Measurements from ENCODE around the gene FECH.
"Not testable (repeated sequence)": the region's sequence is repeated elsewhere in the genome, so short reads cannot be mapped to it uniquely, and the experiment has no call there.

Gene FECH

DNA sequence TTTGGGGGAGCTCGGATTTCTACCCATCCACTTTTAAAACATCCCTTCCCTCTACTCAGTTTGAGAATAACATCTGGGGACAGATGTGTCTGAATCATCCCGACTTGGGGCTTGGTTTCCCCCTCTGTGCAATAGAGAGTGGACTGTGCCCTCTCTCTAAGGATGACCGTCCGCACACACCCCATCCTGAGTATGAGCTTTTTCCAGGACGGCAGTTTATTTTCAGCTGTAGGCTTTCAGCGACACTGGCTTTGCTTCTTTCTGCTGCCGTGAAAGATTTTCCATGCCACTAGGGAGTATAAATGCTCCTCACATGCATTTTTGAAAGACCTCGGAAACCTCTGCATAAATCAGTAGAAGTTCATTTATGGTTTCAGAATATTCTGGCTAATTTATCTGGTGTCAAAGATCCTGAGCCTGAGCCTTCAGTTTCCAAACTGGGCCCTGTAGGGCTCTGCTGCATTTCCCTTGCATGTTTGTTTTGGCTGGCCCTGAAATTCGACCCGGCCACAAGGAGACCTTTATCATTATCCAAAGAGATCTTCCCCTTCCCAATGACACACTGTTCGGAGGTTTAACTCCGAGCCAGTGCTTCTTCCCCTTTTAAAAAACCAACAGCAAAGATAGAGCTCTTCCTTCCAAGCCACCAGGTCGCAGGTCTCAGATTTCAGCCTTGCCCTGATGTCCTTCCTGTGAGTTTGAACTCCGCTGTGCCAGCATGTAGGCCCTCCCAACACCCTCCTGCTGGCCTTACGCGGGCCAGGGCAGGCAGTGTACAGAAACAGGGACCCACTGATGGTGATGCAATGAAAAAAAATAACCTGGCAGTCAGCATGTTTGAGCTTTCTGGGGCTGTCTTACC, 53.3 kb downstream of the FECH start:
- TF ChIP-seq, protein P1, sequence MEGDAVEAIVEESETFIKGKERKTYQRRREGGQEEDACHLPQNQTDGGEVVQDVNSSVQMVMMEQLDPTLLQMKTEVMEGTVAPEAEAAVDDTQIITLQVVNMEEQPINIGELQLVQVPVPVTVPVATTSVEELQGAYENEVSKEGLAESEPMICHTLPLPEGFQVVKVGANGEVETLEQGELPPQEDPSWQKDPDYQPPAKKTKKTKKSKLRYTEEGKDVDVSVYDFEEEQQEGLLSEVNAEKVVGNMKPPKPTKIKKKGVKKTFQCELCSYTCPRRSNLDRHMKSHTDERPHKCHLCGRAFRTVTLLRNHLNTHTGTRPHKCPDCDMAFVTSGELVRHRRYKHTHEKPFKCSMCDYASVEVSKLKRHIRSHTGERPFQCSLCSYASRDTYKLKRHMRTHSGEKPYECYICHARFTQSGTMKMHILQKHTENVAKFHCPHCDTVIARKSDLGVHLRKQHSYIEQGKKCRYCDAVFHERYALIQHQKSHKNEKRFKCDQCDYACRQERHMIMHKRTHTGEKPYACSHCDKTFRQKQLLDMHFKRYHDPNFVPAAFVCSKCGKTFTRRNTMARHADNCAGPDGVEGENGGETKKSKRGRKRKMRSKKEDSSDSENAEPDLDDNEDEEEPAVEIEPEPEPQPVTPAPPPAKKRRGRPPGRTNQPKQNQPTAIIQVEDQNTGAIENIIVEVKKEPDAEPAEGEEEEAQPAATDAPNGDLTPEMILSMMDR (conservative IDR thresholded peaks at IDR 0.05; ENCODE audit: low read length): no peak
- no peak for DNase-seq (ENCODE audit: low read depth)
- H3K4me3 ChIP-seq (ENCODE audit: low read length): no peak overlapping the region

DNA sequence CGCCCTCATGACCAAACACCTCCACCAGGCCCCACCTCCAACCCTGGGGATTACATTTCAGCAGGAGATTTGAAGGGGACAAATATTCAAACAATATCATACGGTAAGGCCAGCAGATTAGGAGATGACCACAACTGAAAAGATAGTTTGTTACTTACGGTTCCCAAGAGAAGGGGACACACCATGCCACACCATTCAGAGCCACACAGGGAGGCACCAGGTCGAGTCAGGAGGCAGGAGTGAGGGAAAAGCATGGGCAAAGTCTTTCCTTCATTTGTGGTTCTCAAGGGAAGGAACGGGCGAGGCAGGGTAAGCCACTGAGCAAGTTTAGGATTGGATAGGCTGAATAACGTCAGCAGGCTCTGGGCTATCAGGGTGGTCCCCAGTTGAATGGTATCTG, 57.4 kb downstream of the FECH start:
- TF ChIP-seq, protein P1 (conservative IDR thresholded peaks at IDR 0.05; ENCODE audit: low read length): no peak
- no peak overlapping the region for H3K4me3 ChIP-seq (ENCODE audit: low read length)
- DNase-seq (ENCODE audit: low read depth): no peak

DNA sequence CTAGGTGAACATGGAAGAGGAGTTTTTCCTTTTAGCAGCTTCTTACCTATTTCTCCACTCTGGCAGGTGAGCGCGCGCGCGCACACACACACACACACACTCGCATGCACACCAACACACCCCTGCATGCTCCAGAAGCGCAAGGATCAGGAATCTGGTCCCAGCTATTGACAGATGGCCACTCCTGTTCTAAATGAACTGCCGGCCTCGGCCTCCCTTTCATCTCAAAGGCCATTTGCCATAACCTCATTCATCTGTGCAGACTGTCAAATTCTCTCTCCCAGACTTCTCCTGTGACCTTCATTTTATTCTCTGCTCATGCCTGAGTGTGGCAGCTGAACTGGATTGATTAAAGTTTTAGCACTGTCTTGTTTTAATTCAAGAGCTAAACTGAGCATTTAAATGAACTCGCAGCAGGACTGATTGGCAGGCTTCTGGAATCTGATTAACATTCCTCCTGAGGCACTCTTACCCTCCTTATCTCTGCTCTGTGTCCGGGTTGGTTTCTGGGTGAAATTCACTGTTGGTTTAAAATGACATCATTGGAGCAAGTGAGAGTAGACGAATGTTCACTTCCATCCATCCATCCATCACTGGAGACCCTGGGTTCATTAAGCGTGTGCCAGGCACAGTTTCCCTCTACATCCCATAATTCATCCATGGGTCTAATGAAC, 58.8 kb downstream of the FECH start:
- no peak for DNase-seq (ENCODE audit: low read depth)
- TF ChIP-seq, protein P1 (conservative IDR thresholded peaks at IDR 0.05; ENCODE audit: low read length): no peak
- no peak overlapping the region for H3K4me3 ChIP-seq (ENCODE audit: low read length)

DNA sequence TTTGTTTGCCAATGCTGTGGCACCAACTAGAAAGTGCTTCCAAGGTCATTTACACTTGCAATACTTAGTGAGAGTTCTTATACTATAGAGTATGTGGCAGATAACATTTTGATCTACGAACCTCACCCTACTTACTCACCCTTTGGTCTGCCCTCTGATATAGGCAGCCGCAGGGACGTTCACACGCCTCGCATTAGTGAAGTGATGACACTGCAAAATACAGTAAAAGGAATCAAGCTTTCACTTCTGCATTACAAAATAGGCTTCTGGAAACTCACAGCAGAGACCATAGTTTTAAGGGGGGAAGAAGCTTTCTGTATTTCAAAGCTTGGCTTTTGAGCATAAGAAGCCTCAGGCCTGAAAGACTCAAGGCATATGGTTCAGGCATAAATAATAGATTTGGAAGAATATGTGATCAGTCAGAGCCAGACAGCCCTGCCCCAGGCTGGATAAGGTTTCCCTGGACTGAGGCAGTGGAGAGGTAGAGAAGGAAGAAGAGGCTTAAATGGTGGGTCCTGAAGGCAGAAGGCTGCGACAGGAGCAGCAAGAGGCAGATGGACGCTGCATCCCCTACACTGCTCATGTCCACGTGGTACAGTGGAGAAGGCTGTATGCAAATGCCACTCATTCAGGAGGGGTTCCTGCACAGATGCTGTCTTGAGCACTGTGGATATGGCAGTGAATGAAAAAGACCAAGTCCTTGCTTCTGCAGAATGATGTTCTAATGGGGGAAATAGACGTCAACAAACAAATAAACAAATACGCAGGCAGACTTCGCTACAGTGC, 63.1 kb downstream of the FECH start:
- H3K4me3 ChIP-seq (ENCODE audit: low read length): no peak overlapping the region
- no peak for DNase-seq (ENCODE audit: low read depth)
- TF ChIP-seq, protein P1 (conservative IDR thresholded peaks at IDR 0.05; ENCODE audit: low read length): no peak

DNA sequence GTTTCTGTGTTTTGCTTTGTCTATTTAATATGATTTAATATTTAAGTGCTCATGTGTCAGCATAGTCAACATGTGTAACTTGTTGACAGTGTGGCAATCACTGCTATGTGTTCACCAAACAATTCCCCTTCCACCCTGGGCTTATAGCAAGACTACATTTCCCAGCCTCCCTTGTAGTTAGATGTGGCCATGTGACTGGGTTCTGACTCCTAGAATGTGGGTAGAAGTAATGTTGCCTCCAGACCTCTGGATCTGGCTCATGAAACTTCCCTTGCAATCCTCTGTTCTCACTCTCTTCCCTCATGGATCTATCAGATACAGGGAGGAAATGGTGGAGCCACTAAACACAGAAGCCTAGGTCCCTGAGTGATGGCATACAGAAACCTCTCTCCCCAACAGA, 64.2 kb downstream of the FECH start:
- not testable (repeated sequence) for H3K4me3 ChIP-seq (ENCODE audit: low read length); DNase-seq (ENCODE audit: low read depth)

DNA sequence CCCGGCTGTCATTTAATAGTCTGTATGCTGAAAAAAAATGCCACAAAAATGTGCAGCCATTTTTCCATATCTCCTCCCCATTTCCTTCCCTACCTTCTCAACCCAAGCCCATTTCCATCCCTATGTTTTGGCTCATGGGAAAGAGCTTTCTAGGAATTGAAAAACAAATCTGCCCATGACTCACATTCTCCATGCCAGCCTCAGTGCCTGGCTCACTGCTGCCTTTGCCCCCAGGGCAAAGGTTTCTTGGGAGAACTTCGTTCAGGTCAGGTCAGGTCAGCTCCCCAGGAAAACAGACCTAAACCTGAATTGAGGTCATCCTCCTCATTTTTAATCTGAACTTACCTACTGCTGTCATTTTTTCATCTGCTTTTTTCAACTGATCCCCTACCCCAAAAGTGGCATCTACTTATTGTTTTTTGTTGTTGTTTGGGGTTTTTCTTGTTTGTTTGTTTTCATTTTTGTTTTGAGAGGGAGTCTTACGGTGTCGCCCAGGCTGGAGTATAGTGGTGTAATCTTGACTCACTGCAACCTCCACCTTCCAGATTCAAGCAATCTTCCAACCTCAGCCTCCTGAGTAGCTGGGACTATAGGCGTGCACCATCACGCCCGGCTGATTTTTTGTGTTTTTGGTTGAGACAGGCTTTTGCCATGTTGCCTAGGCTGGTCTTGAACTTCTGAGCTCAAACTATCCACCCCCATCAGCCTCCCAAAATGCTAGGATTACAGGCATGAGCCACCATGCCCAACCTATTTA, 66.7 kb downstream of the FECH start:
- no peak overlapping the region for H3K4me3 ChIP-seq (ENCODE audit: low read length)
- TF ChIP-seq, protein P1 (conservative IDR thresholded peaks at IDR 0.05; ENCODE audit: low read length): no peak
- DNase-seq (ENCODE audit: low read depth): no peak

DNA sequence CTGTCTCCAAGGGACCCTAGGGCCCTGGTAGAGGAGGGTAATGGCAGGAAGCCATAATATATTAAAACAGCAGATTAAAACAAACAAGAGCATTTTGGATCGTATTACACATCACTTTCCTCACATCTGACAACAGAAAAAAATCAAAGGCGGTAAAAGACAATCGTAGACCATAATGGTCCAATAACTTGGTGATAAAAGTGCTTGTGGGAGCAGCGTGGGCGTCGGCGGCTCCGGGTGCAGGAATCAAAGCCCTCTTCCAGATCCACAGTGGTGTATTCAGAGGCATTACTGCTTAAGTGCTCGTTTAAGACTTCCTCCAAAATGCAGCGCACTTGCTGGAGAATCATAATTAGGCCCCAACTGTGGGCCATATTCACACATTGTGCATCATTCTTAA, 68.0 kb downstream of the FECH start:
- TF ChIP-seq, protein P1 (conservative IDR thresholded peaks at IDR 0.05; ENCODE audit: low read length): no peak
- no peak overlapping the region for H3K4me3 ChIP-seq (ENCODE audit: low read length)
- DNase-seq (ENCODE audit: low read depth): no peak

Measured in AG10803 (cell line).